Vagina (tissue), 2 donors: ENCODE measurements around the gene MRTFB.

Source experiments
- POLR2A ChIP-seq, 2 donors: fragments of 450-650 bp; IDR thresholded peaks; one replicate each; pipeline ENCODE4 v1.6.1; 2017; ENCODE audit warnings: antibody characterized with exemption in 2 of 2, mild to moderate bottlenecking in 2 of 2, moderate library complexity in 2 of 2
- TF ChIP-seq, protein P1 (sequence below), 3 experiments: fragments of 450-650 bp in 2 of 3; fragments of 200-600 bp in 1 of 3; sonication (generic) in 1 of 3; IDR thresholded peaks; one replicate each; pipeline ENCODE4 v1.5.1; 2017 to 2019; ENCODE audit warnings: antibody characterized with exemption in 3 of 3, mild to moderate bottlenecking in 2 of 3, moderate library complexity in 2 of 3

DNA sequence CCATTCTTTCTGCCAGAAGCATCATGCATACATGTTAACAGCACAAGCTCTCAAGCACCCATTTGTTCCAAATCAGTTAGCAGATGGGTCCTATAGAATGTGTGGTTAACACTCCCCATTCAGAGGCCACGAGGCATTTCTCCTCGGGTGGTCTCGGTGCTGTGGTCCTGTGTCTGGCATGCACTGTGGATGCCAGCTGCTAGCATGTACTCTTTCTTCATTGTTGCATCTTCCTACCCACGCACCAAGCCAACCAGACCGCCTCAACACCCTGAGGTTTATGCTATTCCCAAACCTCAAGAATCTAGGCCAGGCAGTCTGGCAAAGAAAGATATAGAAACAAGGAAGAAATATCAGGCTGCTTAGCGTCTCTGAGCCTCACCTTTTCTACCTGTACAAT lies 27.8 kb upstream of the MRTFB start:
- no peak for TF ChIP-seq POLR2A (IDR thresholded peaks at IDR 0.05)
- TF ChIP-seq, protein P1, sequence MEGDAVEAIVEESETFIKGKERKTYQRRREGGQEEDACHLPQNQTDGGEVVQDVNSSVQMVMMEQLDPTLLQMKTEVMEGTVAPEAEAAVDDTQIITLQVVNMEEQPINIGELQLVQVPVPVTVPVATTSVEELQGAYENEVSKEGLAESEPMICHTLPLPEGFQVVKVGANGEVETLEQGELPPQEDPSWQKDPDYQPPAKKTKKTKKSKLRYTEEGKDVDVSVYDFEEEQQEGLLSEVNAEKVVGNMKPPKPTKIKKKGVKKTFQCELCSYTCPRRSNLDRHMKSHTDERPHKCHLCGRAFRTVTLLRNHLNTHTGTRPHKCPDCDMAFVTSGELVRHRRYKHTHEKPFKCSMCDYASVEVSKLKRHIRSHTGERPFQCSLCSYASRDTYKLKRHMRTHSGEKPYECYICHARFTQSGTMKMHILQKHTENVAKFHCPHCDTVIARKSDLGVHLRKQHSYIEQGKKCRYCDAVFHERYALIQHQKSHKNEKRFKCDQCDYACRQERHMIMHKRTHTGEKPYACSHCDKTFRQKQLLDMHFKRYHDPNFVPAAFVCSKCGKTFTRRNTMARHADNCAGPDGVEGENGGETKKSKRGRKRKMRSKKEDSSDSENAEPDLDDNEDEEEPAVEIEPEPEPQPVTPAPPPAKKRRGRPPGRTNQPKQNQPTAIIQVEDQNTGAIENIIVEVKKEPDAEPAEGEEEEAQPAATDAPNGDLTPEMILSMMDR (IDR thresholded peaks at IDR 0.05), result no peak
